DOHH2 (cell line): ENCODE results near the gene PRAF2.

Experiments used
- H3F3A ChIP-seq: fragments of 200-600 bp; sonication (generic), shearing (Covaris generic); 2 replicates; pipeline ENCODE4 v1.6.0; 2016; ENCODE audit warnings: antibody characterized with exemption, mild to moderate bottlenecking; ENCODE audit not compliant: control insufficient read depth, insufficient read depth
- H3K27ac ChIP-seq: fragments of 200-600 bp; sonication (generic); 2 replicates; pipeline ENCODE4 v1.5.1; 2014; ENCODE audit warnings: low read depth, mild to moderate bottlenecking, low read length, moderate library complexity
- H3K27me3 ChIP-seq: fragments of 200-600 bp; sonication (generic); 2 replicates; pipeline ENCODE4 v1.6.1; 2014; ENCODE audit warnings: mild to moderate bottlenecking, low read length, mixed read lengths; ENCODE audit not compliant: control insufficient read depth
- H3K36me3 ChIP-seq: fragments of 200-600 bp; sonication (generic); 2 replicates; pipeline ENCODE4 v1.6.1; 2014; ENCODE audit warnings: mild to moderate bottlenecking, low read length, moderate library complexity, mixed read lengths; ENCODE audit not compliant: control insufficient read depth
- H3K4me1 ChIP-seq: fragments of 200-600 bp; sonication (generic); 2 replicates; pipeline ENCODE4 v1.6.1; 2014; ENCODE audit warnings: mild to moderate bottlenecking, low read length, mixed read lengths; ENCODE audit not compliant: control insufficient read depth
- H3K4me2 ChIP-seq: fragments of 200-600 bp; sonication (generic); 2 replicates; pipeline ENCODE4 v1.6.0; 2014; ENCODE audit warnings: mild to moderate bottlenecking, low read length, moderate library complexity
- H3K4me3 ChIP-seq: fragments of 200-600 bp; sonication (generic); 2 replicates; pipeline ENCODE4 v1.5.1; 2014; ENCODE audit warnings: mild to moderate bottlenecking, low read length, mixed read lengths
- H3K79me2 ChIP-seq: fragments of 200-600 bp; sonication (generic); 2 replicates; pipeline ENCODE4 v1.6.1; 2014; ENCODE audit warnings: mild to moderate bottlenecking, low read length, mixed read lengths; ENCODE audit not compliant: control insufficient read depth
- H3K9me2 ChIP-seq: fragments of 200-600 bp; sonication (generic); replicated peaks from 2 replicates; pipeline ENCODE4 v1.6.1; 2014; ENCODE audit warnings: mild to moderate bottlenecking, low read length, mixed read lengths; ENCODE audit not compliant: control insufficient read depth
- H3K9me3 ChIP-seq: fragments of 200-600 bp; sonication (generic); 2 replicates; pipeline ENCODE4 v1.6.1; 2014; ENCODE audit warnings: antibody characterized with exemption, low read length, mixed read lengths; ENCODE audit not compliant: control insufficient read depth, insufficient read depth
- H4K20me1 ChIP-seq: fragments of 200-600 bp; sonication (generic); 2 replicates; pipeline ENCODE4 v1.6.0; 2014; ENCODE audit warnings: low read depth, mild to moderate bottlenecking, antibody characterized with exemption, low read length, moderate library complexity; ENCODE audit not compliant: control insufficient read depth, insufficient read depth
- CTCF ChIP-seq: fragments of 200-600 bp; sonication (generic); IDR thresholded peaks from one replicate; pipeline ENCODE4 v1.5.1; 2014; ENCODE audit warnings: antibody characterized with exemption, mild to moderate bottlenecking, low read depth, low read length; ENCODE audit not compliant: poor library complexity, severe bottlenecking
- EZH2phosphoT487 ChIP-seq: fragments of 200-600 bp; sonication (generic); IDR thresholded peaks from 2 replicates; pipeline ENCODE4 v1.6.1; 2017; ENCODE audit warnings: borderline replicate concordance, mild to moderate bottlenecking, antibody characterized with exemption, low read length, moderate library complexity, mixed read lengths

The PRAF2 gene

GRCh38 chrX:49082271-49082871 lies 8.6 kb upstream of the PRAF2 start:
- no peak overlapping the region for H3K4me3 ChIP-seq
- no peaks in the 10 kb centered on the region for H4K20me1 ChIP-seq
- no peaks in the 10 kb centered on the region for H3F3A ChIP-seq
- peaks cover 6% of the 10 kb centered on the region for H3K4me1 ChIP-seq
- H3K36me3 ChIP-seq: no peaks in the 10 kb centered on the region
- no peaks in the 10 kb centered on the region for H3K27me3 ChIP-seq
- no peaks in the 10 kb centered on the region for H3K9me3 ChIP-seq
- no peaks in the 10 kb centered on the region for H3K79me2 ChIP-seq
- no peak overlapping the region for H3K27ac ChIP-seq
- no peaks in the 10 kb centered on the region for H3K9me2 ChIP-seq
- H3K4me2 ChIP-seq: no peak overlapping the region
- TF ChIP-seq EZH2phosphoT487 (no peak), CTCF (no peak)

- peak within 1 kb of the TSS; percentile 80 for H3K4me3 ChIP-seq
- H3K27me3 ChIP-seq: no peaks in the 10 kb centered on the region
- no peaks in the 10 kb centered on the region for H3K79me2 ChIP-seq
- H3K4me1 ChIP-seq: peaks cover 6% of the 10 kb centered on the region
- H3K36me3 ChIP-seq: no peaks in the 10 kb centered on the region
- TF ChIP-seq EZH2phosphoT487 (no peak), CTCF (no peak)
- no peaks in the 10 kb centered on the region for H3K9me2 ChIP-seq
- no peaks in the 10 kb centered on the region for H3F3A ChIP-seq
- peak within 1 kb of the TSS; percentile 78 for H3K4me2 ChIP-seq
- no peaks in the 10 kb centered on the region for H4K20me1 ChIP-seq
- no peaks in the 10 kb centered on the region for H3K9me3 ChIP-seq
- H3K27ac ChIP-seq: peak within 1 kb of the TSS; percentile 16; the same call in 1 of the 2 replicates
Observed at GRCh38 chrX:49079489-49080428, 6.0 kb upstream of the PRAF2 start, which contains the start of gene WDR45. TSS of gene WDR45 (minus strand) at chrX:49079887. CDS start at chrX:49078095, 1,792 bp downstream.

- no peaks in the 10 kb centered on the region for H3K27me3 ChIP-seq
- no peaks in the 10 kb centered on the region for H4K20me1 ChIP-seq
- H3K4me2 ChIP-seq: no peak overlapping the region
- no peak overlapping the region for H3K27ac ChIP-seq
- no peaks in the 10 kb centered on the region for H3F3A ChIP-seq
- H3K9me3 ChIP-seq: no peaks in the 10 kb centered on the region
- H3K9me2 ChIP-seq: no peaks in the 10 kb centered on the region
- peaks cover 14% of the 10 kb centered on the region for H3K4me1 ChIP-seq
- peaks cover 3% of the 10 kb centered on the region; the same call in 1 of the 2 replicates for H3K36me3 ChIP-seq
- H3K4me3 ChIP-seq: no peak overlapping the region
- TF ChIP-seq EZH2phosphoT487 (no peak), CTCF (no peak)
- H3K79me2 ChIP-seq: peaks cover 7% of the 10 kb centered on the region
Observed at GRCh38 chrX:49077941-49078340, 4.1 kb upstream of the PRAF2 start.
